Body of pancreas (tissue), 4 donors: ENCODE results near the gene ENAH. TPM values are rescaled to one million over a fixed set of nuclear protein-coding genes. Genes with fewer than 3 reads are reported as not detected.

Source experiments
- ATAC-seq: fragments of 150-250 bp; one replicate; pipeline ENCODE4 v1.9.1; 2016
- DNase-seq, 4 donors: peaks; one replicate each; pipeline ENCODE4 v3.0.0-alpha.2; 2019
- H3K27ac ChIP-seq, 4 donors: fragments of 200-600 bp; sonication (generic); 1 replicate in 3 of 4; 2 replicates in 1 of 4; pipeline versions ENCODE4 v1.5.1 to v1.6.1; 2016 to 2019; ENCODE audit warnings: mild to moderate bottlenecking in 1 of 4, mixed read lengths in 1 of 4, moderate library complexity in 1 of 4
- H3K27me3 ChIP-seq, 2 donors: fragments of 200-600 bp; sonication (generic); one replicate each; pipeline ENCODE4 v1.6.0; 2016; ENCODE audit warnings: mild to moderate bottlenecking in 1 of 2
- H3K36me3 ChIP-seq, 2 donors: fragments of 200-600 bp; sonication (generic); replicated peaks in 1 of 2; 2 replicates each; pipeline ENCODE4 v1.5.1; 2016; ENCODE audit warnings: low read depth in 2 of 2; ENCODE audit not compliant: insufficient read depth in 1 of 2
- H3K4me1 ChIP-seq: fragments of 200-600 bp; sonication (generic); one replicate; pipeline ENCODE4 v1.6.0; 2016
- H3K4me3 ChIP-seq, 2 donors: fragments of 200-600 bp; sonication (generic); 1 replicate in 1 of 2; 2 replicates in 1 of 2; pipeline ENCODE4 v1.5.1; 2016 to 2019
- H3K9me3 ChIP-seq, 3 donors: fragments of 200-600 bp; sonication (generic); 1 replicate in 2 of 3; 2 replicates in 1 of 3; pipeline ENCODE4 v1.5.1; 2016
- POLR2A ChIP-seq, 3 donors: fragments of 450-650 bp; IDR thresholded peaks; one replicate each; pipeline ENCODE4 v1.6.1; 2016; ENCODE audit warnings: antibody characterized with exemption in 3 of 3, mild to moderate bottlenecking in 2 of 3
- WGBS, 2 donors: methylation state at CpG; one replicate each; pipeline ENCODE4 v1.1.5; 2017; 5-methylcytosine and 5-hydroxymethylcytosine counted together
- intact Hi-C: fragments of 100-400 bp; cut with DNase I; formaldehyde crosslinking; loops from one replicate; pipeline ENCODE4 v1.15.1; 2023
- total RNA-seq, 2 donors: library from RNA; depleted of rRNA; stranded (reverse); fragments of >200 nt; gene quantifications; one replicate each; pipeline ENCODE4 v1.1.0, GENCODE V29; 2016
- TF ChIP-seq, protein P1 (sequence below), 7 experiments: fragments of 450-650 bp in 4 of 7; fragments of 200-600 bp in 3 of 7; sonication (generic) in 3 of 7; IDR thresholded peaks; one replicate each; pipeline ENCODE4 v1.5.1; 2016 to 2019; ENCODE audit warnings: antibody characterized with exemption in 7 of 7

Gene ENAH
- total RNA-seq, 2 donors from 2014 or later, result 21.1 to 28.8 TPM

DNA sequence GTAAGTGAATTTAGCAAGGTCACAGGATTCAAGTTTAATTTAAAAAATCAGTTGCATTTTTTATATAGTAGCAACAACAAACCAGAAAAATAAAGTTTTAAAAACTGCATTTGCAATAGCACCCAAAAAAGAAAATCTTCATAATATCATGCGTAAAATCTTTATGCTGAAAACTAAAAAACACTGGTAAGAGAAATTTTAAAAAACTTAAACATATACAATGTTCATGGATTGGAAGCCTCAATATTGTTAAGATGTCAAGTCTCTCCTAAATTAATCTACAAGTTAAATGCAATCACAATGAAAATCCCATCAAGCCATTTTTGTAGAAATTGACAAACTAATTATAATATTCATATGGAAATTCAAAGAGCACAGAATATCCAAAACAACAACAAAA is 65.6 kb downstream of the ENAH start:
- Histone ChIP-seq H3K27ac (no peak overlapping the region), H3K9me3 (no peaks in the 10 kb centered on the region), H3K27me3 (no peaks in the 10 kb centered on the region), H3K4me1 (peaks cover 10% of the 10 kb centered on the region), H3K36me3 (no peaks in the 10 kb centered on the region), H3K4me3 (no peak overlapping the region)
- ATAC-seq (no peak), DNase-seq (no peak)
- intact Hi-C loops, result no loop called here
- WGBS, 2 donors, result 83 to 98% methylated on average over 1 of the region's 1 CpG
- no peak for TF ChIP-seq POLR2A (IDR thresholded peaks at IDR 0.05)
- TF ChIP-seq, protein P1, sequence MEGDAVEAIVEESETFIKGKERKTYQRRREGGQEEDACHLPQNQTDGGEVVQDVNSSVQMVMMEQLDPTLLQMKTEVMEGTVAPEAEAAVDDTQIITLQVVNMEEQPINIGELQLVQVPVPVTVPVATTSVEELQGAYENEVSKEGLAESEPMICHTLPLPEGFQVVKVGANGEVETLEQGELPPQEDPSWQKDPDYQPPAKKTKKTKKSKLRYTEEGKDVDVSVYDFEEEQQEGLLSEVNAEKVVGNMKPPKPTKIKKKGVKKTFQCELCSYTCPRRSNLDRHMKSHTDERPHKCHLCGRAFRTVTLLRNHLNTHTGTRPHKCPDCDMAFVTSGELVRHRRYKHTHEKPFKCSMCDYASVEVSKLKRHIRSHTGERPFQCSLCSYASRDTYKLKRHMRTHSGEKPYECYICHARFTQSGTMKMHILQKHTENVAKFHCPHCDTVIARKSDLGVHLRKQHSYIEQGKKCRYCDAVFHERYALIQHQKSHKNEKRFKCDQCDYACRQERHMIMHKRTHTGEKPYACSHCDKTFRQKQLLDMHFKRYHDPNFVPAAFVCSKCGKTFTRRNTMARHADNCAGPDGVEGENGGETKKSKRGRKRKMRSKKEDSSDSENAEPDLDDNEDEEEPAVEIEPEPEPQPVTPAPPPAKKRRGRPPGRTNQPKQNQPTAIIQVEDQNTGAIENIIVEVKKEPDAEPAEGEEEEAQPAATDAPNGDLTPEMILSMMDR (IDR thresholded peaks at IDR 0.05), result no peak

- H3K27me3 ChIP-seq, result no peaks in the 10 kb centered on the region
- H3K27ac ChIP-seq, result no peak overlapping the region
- intact Hi-C loops, result no loop called here
- H3K4me1 ChIP-seq, result peaks cover 4% of the 10 kb centered on the region
- TF ChIP-seq, protein P1 (IDR thresholded peaks at IDR 0.05), result no peak
- no peak for TF ChIP-seq POLR2A (IDR thresholded peaks at IDR 0.05)
- H3K9me3 ChIP-seq, result no peaks in the 10 kb centered on the region
- 16 to 23% methylated on average over 3 of the region's 3 CpGs for WGBS, 2 donors
- no peak overlapping the region for H3K4me3 ChIP-seq
- ATAC-seq (no peak), DNase-seq (no peak)
- H3K36me3 ChIP-seq, result no peaks in the 10 kb centered on the region
These were observed 71.7 kb downstream of the ENAH start for GRCh38 chr1:225581186-225581585.

GRCh38 chr1:225580238-225581099 is 72.5 kb downstream of the ENAH start:
- intact Hi-C loops, result no loop called here
- H3K27me3 ChIP-seq, result no peaks in the 10 kb centered on the region
- no peak for TF ChIP-seq POLR2A (IDR thresholded peaks at IDR 0.05)
- TF ChIP-seq, protein P1 (IDR thresholded peaks at IDR 0.05), result no peak
- H3K4me3 ChIP-seq, result no peak overlapping the region
- H3K36me3 ChIP-seq, result no peaks in the 10 kb centered on the region
- no peaks in the 10 kb centered on the region for H3K9me3 ChIP-seq
- DNase-seq (no peak), ATAC-seq (no peak)
- H3K4me1 ChIP-seq, result peaks cover 4% of the 10 kb centered on the region
- WGBS, 2 donors, result 74 to 84% methylated on average over 14 to 17 of the region's 17 CpGs
- no peak overlapping the region for H3K27ac ChIP-seq

- H3K4me3 ChIP-seq, result no peak overlapping the region
- H3K27ac ChIP-seq, result no peak overlapping the region
- TF ChIP-seq, protein P1 (IDR thresholded peaks at IDR 0.05), result no peak
- TF ChIP-seq POLR2A (IDR thresholded peaks at IDR 0.05), result no peak
- intact Hi-C loops, result no loop called here
- peaks cover 4% of the 10 kb centered on the region for H3K4me1 ChIP-seq
- H3K27me3 ChIP-seq, result no peaks in the 10 kb centered on the region
- H3K9me3 ChIP-seq, result no peaks in the 10 kb centered on the region
- ATAC-seq (no peak), DNase-seq (no peak)
- 48 to 60% methylated on average over 3 of the region's 3 CpGs for WGBS, 2 donors
- H3K36me3 ChIP-seq, result no peaks in the 10 kb centered on the region
These were observed 74.5 kb downstream of the ENAH start for GRCh38 chr1:225578251-225578977.
